Glomerular endothelial cell (primary cell): ENCODE data around the gene MIPEP. TPM values are rescaled to one million over a fixed set of nuclear protein-coding genes. Genes with fewer than 3 reads are reported as not detected.

Source experiments
- DNase-seq: peaks from one replicate; pipeline ENCODE4 v3.0.0-alpha.2; 2011; ENCODE audit warnings: low read depth, low spot score; ENCODE audit errors: extremely low read depth
- total RNA-seq: library from RNA; depleted of rRNA; stranded (reverse); fragments of >200 nt; gene quantifications from 2 replicates; pipeline ENCODE4 v1.2.3, GENCODE V29; 2015

The MIPEP gene
- total RNA-seq, 1 donor from 2014 or later: 15.9 TPM

DNA sequence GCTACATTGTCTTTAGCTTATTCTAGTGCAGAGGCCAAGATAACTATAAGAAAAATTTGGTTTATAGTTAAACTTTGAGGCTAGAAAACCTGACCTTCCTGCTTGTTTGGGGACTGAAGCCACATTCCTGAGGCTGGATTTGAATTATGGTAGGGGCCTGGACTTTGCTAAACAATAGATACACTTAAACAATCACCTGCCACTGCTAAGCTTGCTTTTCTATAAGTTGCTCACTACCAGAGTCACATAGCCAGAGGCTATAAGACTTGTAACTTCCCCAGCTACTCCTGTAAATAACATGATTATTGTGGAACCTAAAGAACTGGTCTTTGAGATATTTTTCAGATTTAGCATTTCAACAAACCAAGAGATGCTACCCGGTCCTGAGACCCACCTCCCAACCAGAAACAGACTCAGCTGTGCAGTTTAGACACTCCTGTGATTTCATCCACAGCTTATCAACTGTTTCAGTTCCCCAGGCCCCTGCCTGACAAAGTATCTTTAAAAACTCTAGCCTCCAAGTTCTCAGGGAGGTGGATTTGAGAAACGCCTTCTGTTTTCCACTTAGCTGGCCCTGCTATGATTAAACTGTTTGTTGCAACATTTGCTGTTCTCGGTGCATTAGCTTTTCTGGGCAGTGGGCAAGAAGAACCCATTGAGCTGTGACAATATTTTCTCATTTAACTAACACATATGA, 77.7 kb downstream of the MIPEP start:
- no peak for DNase-seq

DNA sequence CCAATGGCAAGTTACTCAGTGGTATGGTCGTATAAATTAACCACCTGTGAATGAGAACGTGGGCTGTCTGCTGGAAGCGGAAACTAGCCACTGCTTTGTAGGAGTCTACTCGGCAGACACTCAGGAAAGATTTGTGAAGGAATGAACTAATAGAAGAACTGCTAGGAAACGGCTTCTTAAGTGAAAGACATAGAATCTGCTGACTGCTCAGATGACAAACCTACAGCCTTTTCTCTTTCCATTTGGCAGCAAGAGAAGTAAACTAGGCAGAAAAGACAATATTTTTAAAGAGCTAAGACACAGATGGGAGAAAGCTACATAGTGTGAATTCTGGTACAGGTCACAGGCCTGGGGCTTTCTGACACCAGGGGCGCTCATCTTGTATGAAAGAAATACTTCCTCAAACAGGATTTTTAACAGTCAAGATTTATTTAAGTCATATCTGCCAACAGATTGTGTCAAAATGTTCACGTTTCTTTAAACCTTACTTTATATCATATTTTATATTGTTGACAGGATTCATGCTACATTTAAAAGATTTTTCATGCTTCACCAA, 78.4 kb downstream of the MIPEP start:
- DNase-seq: no peak

DNA sequence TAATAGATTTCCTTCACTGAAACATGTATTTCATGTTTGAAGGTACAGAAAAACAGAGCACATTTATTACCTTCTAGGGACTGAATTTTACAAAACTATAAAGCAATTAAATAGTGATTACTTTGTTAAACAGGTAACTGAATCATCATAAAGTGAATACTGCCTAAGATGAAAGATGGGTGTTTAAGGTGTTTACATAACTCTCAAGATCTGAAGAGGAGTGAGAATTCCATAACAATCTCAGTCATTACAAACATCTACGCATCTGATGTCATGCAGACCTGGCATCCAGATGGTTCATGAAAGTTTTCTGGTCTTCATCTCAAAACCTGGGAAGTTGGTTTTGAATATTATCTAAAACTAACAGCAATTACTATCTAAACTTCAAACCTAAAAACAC, 80.4 kb downstream of the MIPEP start:
- DNase-seq: no peak

- no peak for DNase-seq
Observed at GRCh38 chr13:23806874-23807526, 82.2 kb downstream of the MIPEP start.

GRCh38 chr13:23805821-23806220, 83.4 kb downstream of the MIPEP start:
- DNase-seq: no peak

DNA sequence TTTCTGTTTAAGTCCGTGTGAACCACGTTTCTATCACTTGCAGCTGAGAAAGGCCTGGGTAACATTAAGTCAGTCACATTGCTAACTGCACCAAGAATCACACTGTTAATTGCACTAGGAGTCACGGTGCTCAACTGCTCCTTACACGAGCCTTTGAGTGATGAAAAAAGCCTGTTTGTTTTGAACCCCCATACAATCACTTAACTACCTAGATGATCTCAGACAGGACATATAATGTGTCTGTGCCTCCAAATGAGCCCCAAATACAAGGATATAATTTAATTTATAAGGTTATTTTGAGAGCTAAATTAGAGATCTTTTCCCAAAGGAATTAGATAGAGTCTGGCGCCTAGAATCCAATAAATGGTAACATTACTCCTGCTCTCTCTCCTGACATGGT, 84.1 kb downstream of the MIPEP start:
- DNase-seq: no peak

- DNase-seq: no peak
Observed at GRCh38 chr13:23804166-23804565, 85.0 kb downstream of the MIPEP start.

- DNase-seq: no peak
Observed at GRCh38 chr13:23801141-23801540, 88.1 kb downstream of the MIPEP start.

DNA sequence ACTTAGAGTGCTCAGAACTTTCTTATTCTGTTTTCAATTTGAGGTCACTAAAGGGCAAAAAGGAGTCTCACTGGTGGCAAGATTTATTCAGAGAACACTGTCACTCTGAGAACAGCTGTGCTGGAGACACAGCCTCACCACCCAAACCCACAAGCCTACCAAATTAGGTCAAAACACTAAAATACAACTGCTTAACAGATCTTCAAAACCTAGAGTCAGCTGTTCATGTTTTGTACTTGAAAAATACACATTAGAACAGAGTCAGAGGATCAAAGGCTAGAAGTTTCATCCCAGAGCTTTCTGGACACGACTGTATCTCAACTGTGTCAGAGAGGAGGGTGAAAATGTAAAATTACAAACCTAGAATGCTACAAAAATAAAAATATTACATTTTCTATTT, 89.3 kb downstream of the MIPEP start:
- no peak for DNase-seq

- no peak for DNase-seq
Observed at GRCh38 chr13:23797276-23797903, 91.8 kb downstream of the MIPEP start.

DNA sequence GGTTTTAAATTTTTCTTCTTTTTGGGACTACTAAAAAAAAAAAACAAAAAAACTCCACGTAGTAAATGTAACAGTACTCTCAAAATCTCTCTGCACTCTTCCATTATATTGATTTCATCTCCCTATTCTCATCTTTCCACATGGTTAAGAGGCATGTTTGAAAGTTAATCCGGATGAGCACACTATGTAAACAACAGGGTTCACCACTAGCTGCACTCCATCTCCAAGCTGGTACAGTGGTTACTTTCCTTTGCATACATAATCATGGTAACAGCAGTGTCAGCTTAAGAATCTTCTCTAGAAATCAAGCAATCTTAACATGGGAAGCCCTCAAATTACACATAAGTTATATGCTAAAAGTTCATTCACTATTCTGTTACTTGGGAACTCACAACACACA, 92.6 kb downstream of the MIPEP start:
- no peak for DNase-seq

GRCh38 chr13:23794267-23795161, 94.7 kb downstream of the MIPEP start:
- DNase-seq: peak; percentile 58

- no peak for DNase-seq
Observed at GRCh38 chr13:23793711-23794110, 95.5 kb downstream of the MIPEP start.

DNA sequence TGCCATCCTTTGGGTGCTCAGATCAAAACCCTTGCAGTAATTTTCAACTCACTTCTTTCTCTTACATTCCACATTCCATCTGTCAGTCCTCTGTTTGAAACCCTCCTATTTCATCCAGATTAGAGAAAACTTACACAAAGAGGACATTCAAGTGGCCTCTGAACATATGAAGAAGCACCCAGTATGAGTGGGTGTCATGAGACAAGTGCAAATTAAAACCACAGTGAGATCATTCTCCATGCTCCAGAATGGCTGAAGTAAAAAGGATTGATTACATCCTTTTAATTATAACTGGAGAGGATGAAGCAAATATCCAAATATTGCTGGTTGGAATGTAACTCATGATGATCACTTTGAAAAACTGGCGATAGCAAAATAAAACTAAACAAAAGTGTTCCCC, 96.5 kb downstream of the MIPEP start:
- no peak for DNase-seq

- DNase-seq: no peak
Observed at GRCh38 chr13:23790577-23791170, 98.5 kb downstream of the MIPEP start.

DNA sequence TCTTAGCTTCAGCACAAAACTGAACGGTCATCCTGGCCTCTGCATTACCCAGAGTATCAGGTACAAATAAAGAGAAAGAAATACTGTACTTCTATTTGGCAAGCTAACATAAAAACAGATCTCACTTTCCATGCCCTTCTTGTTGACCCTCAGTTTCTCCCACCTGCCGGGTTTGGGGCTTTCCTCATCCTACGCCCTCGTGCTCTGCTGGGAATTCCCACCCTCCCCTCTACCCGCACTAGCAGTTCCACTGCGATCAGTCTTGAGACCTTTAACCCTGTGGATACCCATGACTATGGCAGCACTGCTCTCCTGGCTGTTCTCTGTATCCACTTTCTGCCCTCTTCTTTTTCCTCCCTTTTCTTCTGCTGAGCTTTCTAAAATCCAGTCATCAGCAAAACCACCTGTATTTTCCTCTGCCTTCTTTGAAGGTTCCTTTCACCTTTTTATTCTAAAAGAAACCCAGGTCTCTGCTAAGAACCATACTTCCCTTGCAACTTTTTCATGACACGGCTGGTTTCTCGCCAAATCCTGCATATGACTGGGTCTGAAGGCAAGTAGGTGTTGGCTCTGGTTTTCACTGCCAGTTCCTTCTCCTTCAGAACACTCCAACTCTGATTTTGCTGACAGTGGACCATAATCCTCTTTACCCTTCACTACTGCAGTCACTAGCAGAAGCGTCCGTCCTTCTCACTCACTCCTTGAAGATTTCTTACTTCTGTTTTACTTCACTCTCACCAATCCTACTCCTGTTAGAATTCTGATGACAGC, 99.4 kb downstream of the MIPEP start:
- DNase-seq: no peak

- no peak for DNase-seq
Observed at GRCh38 chr13:23788459-23788858, 100.7 kb downstream of the MIPEP start.

GRCh38 chr13:23787464-23787863, 101.7 kb downstream of the MIPEP start:
- DNase-seq: no peak

GRCh38 chr13:23786607-23787006, 102.6 kb downstream of the MIPEP start:
- no peak for DNase-seq

- no peak for DNase-seq
Observed at GRCh38 chr13:23778879-23779278, 110.3 kb downstream of the MIPEP start.
